ENCODE data around the gene LARP6. TPM values are rescaled to one million over a fixed set of nuclear protein-coding genes. Genes with fewer than 3 reads are reported as not detected.

LARP6 gene
- total and polyA plus RNA-seq, 2 of the 4 experiments (the other 2 are of a cell fraction), result 36.4 to 135 TPM

GRCh38 chr15:70833861-70834765 is 19.8 kb downstream of the LARP6 start:
- H3K23ac ChIP-seq (ENCODE audit: low read depth, low read length), result peak overlapping the region; percentile 77
- POLR2A ChIA-PET (ENCODE audit: unreplicated experiment), result interaction anchor here (0.6 kb wide), 1 partner anchor 112 kb away, joined by 3 read pairs; no protein-coding TSS in a partner anchor
- intact Hi-C loops (cut with micrococcal nuclease) (no loop called here), dilution Hi-C loops (cut with HindIII; ENCODE audit: low sequenced_read_pairs, unreplicated experiment) (no loop called here), in situ Hi-C loops (cut with MboI; ENCODE audit: low sequenced_read_pairs) (no loop called here)
- peaks cover 13% of the 10 kb centered on the region for H3K4me1 ChIP-seq (ENCODE audit: control insufficient read depth, insufficient read depth, low read length)
- peak overlapping the region; percentile 16 for H2AFZ ChIP-seq (replicated peaks; ENCODE audit: low read length, poor library complexity)
- 0 out of 2 replicates have a peak overlapping the region, but pooled peaks have one; percentile 8 for H3K9ac ChIP-seq (ENCODE audit: low read depth, low read length)
- H4K91ac ChIP-seq (ENCODE audit: insufficient read depth, low read depth, low read length), result peak overlapping the region; percentile 59
- peak; percentile 83 for TF ChIP-seq FOS (IDR thresholded peaks at IDR 0.05; ENCODE audit: low read depth, low read length)
- TF ChIP-seq SMC3 (IDR thresholded peaks at IDR 0.05; ENCODE audit: low read depth, low read length), result no peak
- TF ChIP-seq, protein P1, sequence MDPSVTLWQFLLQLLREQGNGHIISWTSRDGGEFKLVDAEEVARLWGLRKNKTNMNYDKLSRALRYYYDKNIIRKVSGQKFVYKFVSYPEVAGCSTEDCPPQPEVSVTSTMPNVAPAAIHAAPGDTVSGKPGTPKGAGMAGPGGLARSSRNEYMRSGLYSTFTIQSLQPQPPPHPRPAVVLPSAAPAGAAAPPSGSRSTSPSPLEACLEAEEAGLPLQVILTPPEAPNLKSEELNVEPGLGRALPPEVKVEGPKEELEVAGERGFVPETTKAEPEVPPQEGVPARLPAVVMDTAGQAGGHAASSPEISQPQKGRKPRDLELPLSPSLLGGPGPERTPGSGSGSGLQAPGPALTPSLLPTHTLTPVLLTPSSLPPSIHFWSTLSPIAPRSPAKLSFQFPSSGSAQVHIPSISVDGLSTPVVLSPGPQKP (IDR thresholded peaks at IDR 0.05; ENCODE audit: borderline replicate concordance, low read depth, low read length), result peak; percentile 47; the same call in 1 of the 2 replicates
- TF ChIP-seq MAZ (IDR thresholded peaks at IDR 0.05; ENCODE audit: borderline replicate concordance, low read depth, low read length), result no peak
- peak; percentile 41 for TF ChIP-seq CEBPB (IDR thresholded peaks at IDR 0.05; ENCODE audit: low read depth, low read length)
- peaks cover 60 to 90% of the 10 kb centered on the region in 2 experiments for H3K79me1 ChIP-seq (ENCODE audit: low read depth in 1 of 2, low read length in 2 of 2)
- ATAC-seq (ENCODE audit: low read depth), result peak; percentile 76
- peak overlapping the region; percentile 68; the same call in 1 of the 2 replicates for H3K56ac ChIP-seq (ENCODE audit: extremely low read depth, insufficient read depth, low read length)
- H3K4me2 ChIP-seq (ENCODE audit: low read depth, low read length), result peak overlapping the region; percentile 47
- H2BK15ac ChIP-seq (ENCODE audit: low read depth, low read length), result peak overlapping the region; percentile 79
- H2BK20ac ChIP-seq (ENCODE audit: low read depth, low read length), result peak overlapping the region; percentile 79
- H3K9me3 ChIP-seq (ENCODE audit: control insufficient read depth, insufficient read depth, low read length), result no peaks in the 10 kb centered on the region
- H2AK9ac ChIP-seq (replicated peaks; ENCODE audit: low read depth, low read length, poor library complexity), result peak overlapping the region; percentile 83
- H3K36me3 ChIP-seq (ENCODE audit: control insufficient read depth, insufficient read depth, low read length), result peaks cover 47% of the 10 kb centered on the region
- peak overlapping the region; percentile 94 for H2BK120ac ChIP-seq (ENCODE audit: low read depth, low read length)
- H4K5ac ChIP-seq (ENCODE audit: low read depth, low read length), result peak overlapping the region; percentile 46
- DNase-seq, result peak; percentile 91
- peak overlapping the region; percentile 29 for H3K18ac ChIP-seq (ENCODE audit: low read depth, low read length)
- no TSS peak for BruUV-seq (replicated peaks)
- H3K4ac ChIP-seq (ENCODE audit: low read depth, low read length), result peak overlapping the region; percentile 92
- H4K20me1 ChIP-seq (ENCODE audit: insufficient read depth, low read length), result peaks cover 16% of the 10 kb centered on the region; the same call in 1 of the 2 replicates
- peak overlapping the region; percentile 52 to 81; a peak in 3 of 4 replicates for H4K8ac ChIP-seq (ENCODE audit: low read depth in 2 of 2, low read length in 2 of 2)
- H2BK5ac ChIP-seq (ENCODE audit: low read depth, low read length, poor library complexity, severe bottlenecking), result peak overlapping the region; percentile 85
- H3K4me3 ChIP-seq (ENCODE audit: insufficient read depth, low read depth, low read length), result no peak overlapping the region
- peaks cover 32% of the 10 kb centered on the region for H3K9me1 ChIP-seq (ENCODE audit: insufficient read depth, low read length)
- H3K14ac ChIP-seq (replicated peaks; ENCODE audit: low read depth, low read length), result peak overlapping the region; percentile 69
- 80% methylated on average over 3 of the region's 9 CpGs; no CpG with 5 or more reads in 1 of the 2 experiments for WGBS, 2 experiments (ENCODE audit: extremely low coverage in 2 of 2, insufficient read length in 1 of 2)
- H3K27ac ChIP-seq (ENCODE audit: insufficient read depth, low read length), result peak overlapping the region; percentile 92
- no peaks in the 10 kb centered on the region for H3K27me3 ChIP-seq (ENCODE audit: control insufficient read depth, insufficient read depth, low read length)
- peak overlapping the region; percentile 97 for H2AK5ac ChIP-seq (ENCODE audit: low read depth, low read length)
- CTCF ChIA-PET, result interaction anchor here (0.6 to 2.0 kb wide), 2 partner anchors 40 to 94 kb away, joined by 6 to 7 read pairs; no protein-coding TSS in a partner anchor

Measured in IMR-90 (cell line).